DOHH2 (cell line): ENCODE measurements around the gene KLHDC7A.

Experiments
- CTCF ChIP-seq: fragments of 200-600 bp; sonication (generic); IDR thresholded peaks from one replicate; pipeline ENCODE4 v1.5.1; 2014; ENCODE audit warnings: antibody characterized with exemption, mild to moderate bottlenecking, low read depth, low read length; ENCODE audit not compliant: poor library complexity, severe bottlenecking
- EZH2phosphoT487 ChIP-seq: fragments of 200-600 bp; sonication (generic); IDR thresholded peaks from 2 replicates; pipeline ENCODE4 v1.6.1; 2017; ENCODE audit warnings: borderline replicate concordance, mild to moderate bottlenecking, antibody characterized with exemption, low read length, moderate library complexity, mixed read lengths

DNA sequence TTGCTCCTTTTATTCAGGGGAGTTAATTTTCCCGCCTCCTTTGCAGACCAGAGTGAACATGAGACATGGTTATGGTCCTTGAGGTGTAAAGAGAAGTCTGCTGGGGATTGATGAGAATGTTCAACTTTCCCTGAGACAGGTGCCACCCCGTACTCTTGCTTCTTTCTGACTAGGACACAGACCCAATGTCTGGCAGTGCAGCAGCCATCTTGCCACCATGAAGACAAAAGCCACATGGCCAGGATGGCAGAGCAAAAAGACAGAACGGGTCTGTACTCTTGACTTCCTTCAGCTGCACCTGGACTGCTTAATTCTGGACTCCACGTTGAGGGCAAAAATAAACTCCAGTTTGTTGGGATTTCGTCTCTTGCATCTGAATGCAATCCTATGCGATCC lies 54.1 kb downstream of the KLHDC7A start:
- TF ChIP-seq CTCF, result no peak
- TF ChIP-seq EZH2phosphoT487, result no peak
